Mesenchymal stem cell (in vitro differentiated cells and primary cell): ENCODE data around the gene PMEPA1.

Experiments
- DNase-seq: peaks from one replicate; pipeline ENCODE4 v3.0.0-alpha.2; 2013
- H2AFZ ChIP-seq: one replicate; pipeline ENCODE4 v1.6.1; 2013; ENCODE audit warnings: low read depth, mild to moderate bottlenecking, control low read depth, inconsistent platforms, low read length, moderate library complexity
- H2AK5ac ChIP-seq: 2 replicates; pipeline ENCODE4 v1.6.1; 2013; ENCODE audit warnings: low read length, moderate library complexity, mild to moderate bottlenecking, inconsistent platforms; ENCODE audit not compliant: severe bottlenecking
- H2BK120ac ChIP-seq: one replicate; pipeline ENCODE4 v1.6.1; 2013; ENCODE audit warnings: low read depth, mild to moderate bottlenecking, inconsistent platforms, low read length, moderate library complexity
- H2BK12ac ChIP-seq, 2 experiments: one replicate each; pipeline ENCODE4 v1.6.1; 2013; ENCODE audit warnings: inconsistent platforms in 2 of 2, low read length in 2 of 2, mild to moderate bottlenecking in 2 of 2, moderate library complexity in 2 of 2, control low read depth in 1 of 2
- H2BK15ac ChIP-seq: one replicate; pipeline ENCODE4 v1.6.1; 2013; ENCODE audit warnings: mild to moderate bottlenecking, low read depth, inconsistent platforms; ENCODE audit not compliant: poor library complexity, severe bottlenecking
- H2BK5ac ChIP-seq: 2 replicates; pipeline ENCODE4 v1.6.1; 2013; ENCODE audit warnings: low read depth, mild to moderate bottlenecking, low read length, control low read depth, inconsistent platforms; ENCODE audit not compliant: poor library complexity, severe bottlenecking
- H3K14ac ChIP-seq, 2 experiments: one replicate each; pipeline ENCODE4 v1.6.1; 2013; ENCODE audit warnings: inconsistent platforms in 2 of 2, low read length in 2 of 2, control low read depth in 1 of 2, mild to moderate bottlenecking in 1 of 2, moderate library complexity in 1 of 2
- H3K18ac ChIP-seq, 2 experiments: one replicate each; pipeline ENCODE4 v1.6.1; 2013; ENCODE audit warnings: inconsistent platforms in 2 of 2, low read length in 2 of 2, control low read depth in 1 of 2, low read depth in 1 of 2, mild to moderate bottlenecking in 1 of 2
- H3K23ac ChIP-seq, 2 experiments: one replicate each; pipeline ENCODE4 v1.6.1; 2013; ENCODE audit warnings: inconsistent platforms in 2 of 2, low read length in 2 of 2, mild to moderate bottlenecking in 2 of 2, moderate library complexity in 2 of 2, control low read depth in 1 of 2
- H3K27ac ChIP-seq: 2 replicates; pipeline ENCODE4 v1.5.1; 2013; ENCODE audit warnings: mild to moderate bottlenecking, moderate library complexity, low read length, control low read depth, inconsistent platforms; ENCODE audit not compliant: poor library complexity, severe bottlenecking
- H3K27me3 ChIP-seq, 2 experiments: 2 replicates each; pipeline versions ENCODE4 v1.6.1 to v1.7.0; 2013; ENCODE audit warnings: low read length in 2 of 2, mild to moderate bottlenecking in 2 of 2, moderate library complexity in 2 of 2, control low read depth in 1 of 2, inconsistent platforms in 1 of 2; ENCODE audit not compliant: control insufficient read depth in 1 of 2, insufficient read depth in 1 of 2
- H3K36me3 ChIP-seq, 2 experiments: 2 replicates each; pipeline versions ENCODE4 v1.6.1 to v1.7.0; 2013; ENCODE audit warnings: low read length in 2 of 2, control low read depth in 1 of 2, inconsistent platforms in 1 of 2, low read depth in 1 of 2, mild to moderate bottlenecking in 1 of 2; ENCODE audit not compliant: insufficient read depth in 2 of 2, control insufficient read depth in 1 of 2
- H3K4ac ChIP-seq, 2 experiments: one replicate each; pipeline ENCODE4 v1.6.1; 2013; ENCODE audit warnings: inconsistent platforms in 2 of 2, low read length in 2 of 2, mild to moderate bottlenecking in 2 of 2, moderate library complexity in 2 of 2, control low read depth in 1 of 2, low read depth in 1 of 2
- H3K4me1 ChIP-seq: 2 replicates; pipeline ENCODE4 v1.6.1; 2013; ENCODE audit warnings: low read depth, low read length, control low read depth; ENCODE audit not compliant: control insufficient read depth, insufficient read depth
- H3K4me2 ChIP-seq: 2 replicates; pipeline ENCODE4 v1.6.1; 2013; ENCODE audit warnings: low read length, mild to moderate bottlenecking, inconsistent platforms; ENCODE audit not compliant: poor library complexity, severe bottlenecking
- H3K4me3 ChIP-seq, 2 experiments: 2 replicates each; pipeline versions ENCODE4 v1.5.1 to v1.7.0; 2013; ENCODE audit warnings: low read length in 2 of 2, mild to moderate bottlenecking in 2 of 2, control low read depth in 1 of 2, low read depth in 1 of 2; ENCODE audit not compliant: insufficient read depth in 1 of 2
- H3K79me1 ChIP-seq: replicated peaks from 2 replicates; pipeline ENCODE4 v1.6.1; 2013; ENCODE audit warnings: mild to moderate bottlenecking, control low read depth, low read length, inconsistent platforms; ENCODE audit not compliant: poor library complexity, severe bottlenecking
- H3K9ac ChIP-seq: 2 replicates; pipeline ENCODE4 v1.7.0; 2013; ENCODE audit warnings: mild to moderate bottlenecking, low read length, moderate library complexity
- H3K9me3 ChIP-seq: 2 replicates; pipeline ENCODE4 v1.7.0; 2013; ENCODE audit warnings: mild to moderate bottlenecking, low read length; ENCODE audit not compliant: control insufficient read depth
- H4K8ac ChIP-seq: one replicate; pipeline ENCODE4 v1.6.1; 2013; ENCODE audit warnings: inconsistent platforms, mild to moderate bottlenecking, low read length, moderate library complexity
- H4K91ac ChIP-seq: one replicate; pipeline ENCODE4 v1.6.1; 2013; ENCODE audit warnings: mild to moderate bottlenecking, low read length, inconsistent platforms
- WGBS: methylation state at CpG from one replicate; pipeline ENCODE4 v1.1.7; 2013; ENCODE audit warnings: mixed read lengths; 5-methylcytosine and 5-hydroxymethylcytosine counted together

The PMEPA1 gene

GRCh38 chr20:57612916-57613315, 96.9 kb downstream of the PMEPA1 start:
- Histone ChIP-seq H2BK15ac (no peak overlapping the region), H2AK5ac (no peak overlapping the region), H3K14ac (no peak overlapping the region), H3K79me1 (no peaks in the 10 kb centered on the region), H2BK5ac (no peak overlapping the region), H3K27me3 (peaks cover 20 to 72% of the 10 kb centered on the region in 2 experiments), H3K27ac (no peak overlapping the region), H3K4ac (no peak overlapping the region), H4K91ac (no peak overlapping the region), H2BK120ac (no peak overlapping the region), H3K18ac (no peak overlapping the region), H3K4me1 (no peaks in the 10 kb centered on the region), H3K4me2 (no peak overlapping the region), H3K23ac (no peak overlapping the region), H3K4me3 (no peak overlapping the region), H3K9ac (no peak overlapping the region), H3K36me3 (no peaks in the 10 kb centered on the region), H3K9me3 (no peaks in the 10 kb centered on the region), H2AFZ (no peak overlapping the region), H4K8ac (no peak overlapping the region), H2BK12ac (no peak overlapping the region)
- no peak for DNase-seq
- 72% methylated on average over 7 of the region's 7 CpGs for whole genome bisulfite sequencing

GRCh38 chr20:57612436-57612835, 97.4 kb downstream of the PMEPA1 start:
- Histone ChIP-seq H4K8ac (no peak overlapping the region), H2AFZ (no peak overlapping the region), H3K4me2 (no peak overlapping the region), H3K27me3 (peaks cover 19 to 74% of the 10 kb centered on the region in 2 experiments), H3K4me3 (no peak overlapping the region), H3K14ac (no peak overlapping the region), H4K91ac (no peak overlapping the region), H3K18ac (no peak overlapping the region), H3K4me1 (no peaks in the 10 kb centered on the region), H3K79me1 (no peaks in the 10 kb centered on the region), H3K36me3 (no peaks in the 10 kb centered on the region), H3K9ac (no peak overlapping the region), H2BK5ac (no peak overlapping the region), H2BK12ac (no peak overlapping the region), H3K9me3 (no peaks in the 10 kb centered on the region), H3K4ac (no peak overlapping the region), H2AK5ac (no peak overlapping the region), H2BK15ac (no peak overlapping the region), H3K27ac (no peak overlapping the region), H2BK120ac (no peak overlapping the region), H3K23ac (no peak overlapping the region)
- WGBS: 83% methylated on average over 7 of the region's 7 CpGs
- no peak for DNase-seq

- Histone ChIP-seq H2AK5ac (no peak overlapping the region), H3K27me3 (peaks cover 23 to 74% of the 10 kb centered on the region in 2 experiments), H3K18ac (no peak overlapping the region), H3K27ac (no peak overlapping the region), H2AFZ (no peak overlapping the region), H2BK15ac (no peak overlapping the region), H2BK12ac (no peak overlapping the region), H3K4me1 (no peaks in the 10 kb centered on the region), H4K91ac (no peak overlapping the region), H3K9me3 (no peaks in the 10 kb centered on the region), H3K79me1 (no peaks in the 10 kb centered on the region), H3K23ac (no peak overlapping the region), H2BK120ac (no peak overlapping the region), H3K4ac (no peak overlapping the region), H3K4me3 (no peak overlapping the region), H3K36me3 (no peaks in the 10 kb centered on the region), H2BK5ac (no peak overlapping the region), H4K8ac (no peak overlapping the region), H3K4me2 (no peak overlapping the region), H3K14ac (no peak overlapping the region), H3K9ac (no peak overlapping the region)
- no peak for DNase-seq
- 80% methylated on average over 16 of the region's 18 CpGs for WGBS
Observed at GRCh38 chr20:57611586-57612311, 98.1 kb downstream of the PMEPA1 start.

- Histone ChIP-seq H3K4me3 (no peak overlapping the region), H2AFZ (no peak overlapping the region), H2BK5ac (no peak overlapping the region), H4K91ac (no peak overlapping the region), H3K23ac (no peak overlapping the region), H3K27ac (no peak overlapping the region), H3K14ac (no peak overlapping the region), H3K9ac (no peak overlapping the region), H3K79me1 (no peaks in the 10 kb centered on the region), H3K4me2 (no peak overlapping the region), H2BK15ac (no peak overlapping the region), H4K8ac (no peak overlapping the region), H2BK12ac (no peak overlapping the region), H3K27me3 (peaks cover 31 to 70% of the 10 kb centered on the region in 2 experiments), H2BK120ac (no peak overlapping the region), H2AK5ac (no peak overlapping the region), H3K9me3 (no peaks in the 10 kb centered on the region), H3K36me3 (no peaks in the 10 kb centered on the region), H3K4me1 (no peaks in the 10 kb centered on the region), H3K4ac (no peak overlapping the region), H3K18ac (no peak overlapping the region)
- WGBS: 65% methylated on average over 18 of the region's 18 CpGs
- DNase-seq: no peak
Observed at GRCh38 chr20:57610261-57610952, 99.4 kb downstream of the PMEPA1 start.
